Colonic mucosa (tissue), 4 donors: ENCODE data around the gene WNT9A. TPM values are rescaled to one million over a fixed set of nuclear protein-coding genes. Genes with fewer than 3 reads are reported as not detected.

Source experiments
- DNase-seq: peaks from one replicate; pipeline ENCODE4 v3.0.0-alpha.2; 2020
- H3K27ac ChIP-seq: fragments of 200-600 bp; one replicate; pipeline ENCODE4 v1.8.0; 2021
- H3K27me3 ChIP-seq: fragments of 200-600 bp; one replicate; pipeline ENCODE4 v1.8.0; 2021
- H3K36me3 ChIP-seq: fragments of 200-600 bp; one replicate; pipeline ENCODE4 v1.8.0; 2021
- H3K4me1 ChIP-seq: fragments of 200-600 bp; one replicate; pipeline ENCODE4 v1.8.0; 2021; ENCODE audit warnings: mild to moderate bottlenecking
- H3K4me3 ChIP-seq: fragments of 200-600 bp; one replicate; pipeline ENCODE4 v1.8.0; 2021
- H3K9ac ChIP-seq, 2 donors: one replicate each; pipeline ENCODE4 v1.7.0; 2013; ENCODE audit warnings: control low read depth in 2 of 2, low read depth in 2 of 2, low read length in 2 of 2
- H3K9me3 ChIP-seq: fragments of 200-600 bp; one replicate; pipeline ENCODE4 v1.8.0; 2021
- CTCF ChIP-seq: fragments of 200-600 bp; IDR thresholded peaks from one replicate; pipeline ENCODE4 v1.8.0; 2022; ENCODE audit warnings: antibody characterized with exemption, mild to moderate bottlenecking
- intact Hi-C: fragments of 100-400 bp; cut with DNase I; formaldehyde crosslinking; loops from one replicate; pipeline ENCODE4 v1.14.1; 2022
- total RNA-seq, 2 donors: library from RNA; stranded (reverse); fragmentation: NEBNext Ultra II Directional in 1 of 2; extraction: Animal tissue kit (Norgen Biotek cat#: 25700) in 1 of 2; gene quantifications; one replicate each; pipeline ENCODE4 v1.2.1, GENCODE V29; 2021
- donor health status: healthy.
- donor health status: DM: no; HTN: no; CAD: no.
- donor health status: DM: no; HTN: no; CAD: no.

The WNT9A gene
- total RNA-seq, 2 donors from 2014 or later, result 2.6 to 3.3 TPM

DNA sequence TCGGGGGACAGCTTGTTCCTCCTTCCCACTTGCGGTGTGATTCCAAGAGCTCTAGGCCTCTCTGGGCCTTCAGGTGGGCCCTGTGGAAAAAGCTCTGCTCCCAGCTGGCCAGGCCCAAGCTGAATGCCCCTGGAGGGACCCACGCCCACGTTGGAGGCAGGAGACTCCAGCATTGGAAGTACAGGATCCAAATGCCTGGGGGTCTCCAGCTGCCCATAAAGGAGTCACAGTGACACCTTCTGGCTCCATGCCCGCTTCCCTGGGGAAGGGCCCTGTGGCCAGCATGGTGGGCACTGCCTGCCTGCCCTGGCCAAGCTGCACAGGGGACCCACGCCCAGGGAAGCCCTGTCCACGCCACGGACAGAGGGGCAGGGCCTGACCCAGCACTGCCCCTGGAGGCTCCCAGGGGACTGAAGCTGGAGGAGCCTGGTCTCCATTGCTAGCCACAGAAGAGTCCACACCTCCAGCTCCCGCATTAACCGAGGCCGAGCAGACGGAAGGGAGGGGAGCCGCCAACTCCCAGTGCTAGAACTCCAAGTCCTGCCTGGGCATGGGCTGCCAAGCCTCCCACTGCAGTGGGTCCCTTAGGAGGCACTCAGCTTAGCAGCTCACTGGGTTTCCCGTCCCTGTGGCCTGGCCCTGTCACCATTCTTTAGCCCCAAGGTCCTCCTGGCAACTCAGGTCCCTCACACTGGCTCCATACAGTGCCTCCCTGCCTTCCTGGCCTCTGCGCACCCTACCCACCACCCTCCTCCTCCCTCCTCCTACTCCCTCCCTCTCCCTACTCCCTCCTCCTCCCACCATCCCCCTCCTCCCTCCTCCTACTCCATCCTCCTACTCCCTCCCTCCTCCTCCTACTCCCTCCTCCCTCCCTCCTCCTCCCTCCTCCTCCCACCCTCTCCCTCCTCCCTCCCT lies 41.9 kb downstream of the WNT9A start:
- intact Hi-C loops, result no loop called here
- H3K36me3 ChIP-seq, result no peaks in the 10 kb centered on the region
- DNase-seq, result no peak

GRCh38 chr1:227904541-227905335 lies 43.0 kb downstream of the WNT9A start:
- Histone ChIP-seq H3K4me1 (no peaks in the 10 kb centered on the region), H3K36me3 (no peaks in the 10 kb centered on the region), H3K4me3 (no peak overlapping the region), H3K27ac (no peak overlapping the region), H3K9me3 (no peaks in the 10 kb centered on the region), H3K27me3 (no peaks in the 10 kb centered on the region), H3K9ac (no peak overlapping the region)
- DNase-seq, result no peak
- intact Hi-C loops, result no loop called here
- TF ChIP-seq CTCF, result no peak

More for the DNA sequence above, 41.9 kb downstream of the WNT9A start:
- no peaks in the 10 kb centered on the region for H3K27me3 ChIP-seq
- H3K27ac ChIP-seq, result no peak overlapping the region
- no peaks in the 10 kb centered on the region for H3K9me3 ChIP-seq
- H3K4me1 ChIP-seq, result no peaks in the 10 kb centered on the region
- no peak overlapping the region for H3K4me3 ChIP-seq
- no peak for TF ChIP-seq CTCF
- no peak overlapping the region for H3K9ac ChIP-seq

DNA sequence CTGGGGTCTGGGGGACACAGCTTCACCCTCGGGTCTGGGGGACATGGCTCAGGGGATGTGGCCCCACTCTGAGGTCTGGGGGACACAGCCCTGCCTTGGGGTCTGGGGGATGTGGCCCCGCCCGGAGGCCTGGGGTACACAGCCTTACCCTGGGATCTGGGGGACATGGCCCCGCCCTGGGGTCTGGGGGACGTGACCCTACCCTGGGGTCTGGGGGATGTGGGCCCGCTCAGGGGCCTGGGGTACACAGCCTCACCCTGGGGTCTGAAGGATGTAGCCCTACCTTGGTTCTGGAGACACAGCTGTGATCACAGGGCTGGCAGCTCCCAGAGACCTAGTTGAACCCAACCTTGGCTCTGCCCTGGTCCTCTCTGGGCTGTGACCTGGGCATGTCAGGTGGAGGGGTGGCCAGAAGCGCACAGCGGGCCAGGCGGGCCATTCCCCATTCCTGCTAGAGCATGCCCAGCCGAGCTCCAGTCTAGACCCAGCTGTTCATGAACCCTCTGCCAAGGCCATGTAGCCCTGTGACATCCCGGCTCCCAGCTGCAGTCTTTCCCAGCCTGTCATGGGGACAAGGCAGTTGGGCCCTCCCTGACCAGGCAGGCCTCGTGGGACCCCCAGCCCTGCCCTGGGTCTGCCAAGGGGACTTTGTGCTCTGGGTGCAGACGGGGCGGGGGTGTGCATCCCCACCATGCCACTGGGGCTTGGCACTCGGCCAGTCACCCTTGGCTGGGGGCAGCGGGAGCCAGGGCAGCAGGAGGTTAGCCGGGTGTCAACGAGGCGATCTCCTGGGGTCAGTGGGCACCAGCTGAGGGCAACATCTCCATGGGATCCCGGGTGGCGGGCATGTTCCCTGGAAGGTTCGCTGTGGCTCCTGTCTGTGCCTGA lies 43.9 kb downstream of the WNT9A start:
- H3K9me3 ChIP-seq, result no peaks in the 10 kb centered on the region
- no peaks in the 10 kb centered on the region for H3K4me1 ChIP-seq
- intact Hi-C loops, result no loop called here
- no peak overlapping the region for H3K9ac ChIP-seq
- H3K4me3 ChIP-seq, result no peak overlapping the region
- H3K27ac ChIP-seq, result no peak overlapping the region
- no peaks in the 10 kb centered on the region for H3K27me3 ChIP-seq
- no peak for TF ChIP-seq CTCF
- no peak for DNase-seq
- no peaks in the 10 kb centered on the region for H3K36me3 ChIP-seq

GRCh38 chr1:227903061-227903521 lies 44.6 kb downstream of the WNT9A start:
- Histone ChIP-seq H3K9ac (no peak overlapping the region), H3K36me3 (no peaks in the 10 kb centered on the region), H3K9me3 (no peaks in the 10 kb centered on the region), H3K4me3 (no peak overlapping the region), H3K4me1 (no peaks in the 10 kb centered on the region), H3K27ac (no peak overlapping the region), H3K27me3 (no peaks in the 10 kb centered on the region)
- no peak for TF ChIP-seq CTCF
- DNase-seq, result no peak
- intact Hi-C loops, result no loop called here

DNA sequence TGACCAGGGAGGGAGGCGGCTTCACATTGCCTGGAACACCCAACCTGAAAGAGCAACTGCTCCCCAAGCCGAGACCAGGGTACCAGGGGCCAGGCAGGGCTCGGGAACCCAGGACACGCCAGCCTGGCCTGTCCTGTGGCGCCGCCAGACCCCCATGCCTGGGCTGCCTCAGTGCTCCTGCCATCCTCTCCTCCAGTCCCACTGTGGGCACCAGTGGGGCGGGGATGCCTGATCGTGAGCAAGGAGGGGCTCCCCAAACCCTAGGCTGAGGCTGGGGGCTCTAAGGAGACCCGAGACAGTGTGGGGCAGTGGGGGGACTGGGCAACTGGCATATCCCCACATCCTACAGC lies 45.1 kb downstream of the WNT9A start:
- Histone ChIP-seq H3K9me3 (no peaks in the 10 kb centered on the region), H3K27me3 (no peaks in the 10 kb centered on the region), H3K4me1 (no peaks in the 10 kb centered on the region), H3K27ac (no peak overlapping the region), H3K4me3 (no peak overlapping the region), H3K9ac (no peak overlapping the region), H3K36me3 (no peaks in the 10 kb centered on the region)
- intact Hi-C loops, result no loop called here
- DNase-seq, result no peak
- TF ChIP-seq CTCF, result no peak
